Measurements from ENCODE around the gene RPRD1B.

DNA sequence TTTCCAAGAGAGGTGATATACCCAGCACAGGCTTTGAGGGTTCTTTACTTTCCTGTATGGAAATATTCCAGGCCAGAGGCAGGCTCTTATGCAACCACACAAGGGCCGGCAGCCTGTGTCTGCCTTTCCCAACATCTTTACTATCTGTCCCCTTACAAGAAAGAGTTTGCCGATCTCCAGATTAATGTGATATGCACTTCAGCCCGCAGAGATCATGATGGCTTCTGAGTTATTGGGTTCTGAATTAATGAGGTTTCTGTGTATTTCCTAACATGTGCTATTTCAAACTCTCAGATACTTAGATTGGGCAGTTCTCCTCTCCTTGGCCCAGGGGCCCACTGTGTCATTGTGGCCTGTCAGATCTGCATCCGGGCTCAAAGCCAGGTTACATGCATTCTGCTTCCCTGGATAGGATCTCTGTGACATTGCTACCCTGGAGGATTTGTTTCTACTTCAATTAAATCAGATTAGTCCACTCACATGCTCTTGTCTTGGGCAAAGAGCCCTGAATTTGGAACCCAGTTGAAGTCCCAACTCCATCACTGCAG is 75.0 kb downstream of the RPRD1B start:
- TF ChIP-seq CTCF (IDR thresholded peaks at IDR 0.05; ENCODE audit: borderline replicate concordance, extremely low read depth, low read length, poor library complexity, severe bottlenecking) = no peak
- TF ChIP-seq EZH2 (IDR thresholded peaks at IDR 0.05; ENCODE audit: borderline replicate concordance, low read depth, low read length, severe bottlenecking) = no peak

All from DND-41 (cell line).